ENCODE data around the gene SPEF1. TPM values are rescaled to one million over a fixed set of nuclear protein-coding genes. Genes with fewer than 3 reads are reported as not detected.

Gene SPEF1
- total and polyA plus RNA-seq, 9 donors, result 0.43 to 27.9 (median 1.0) TPM; not detected in 3

GRCh38 chr20:3753098-3753497 is 28.1 kb downstream of the SPEF1 start:
- Histone ChIP-seq H3K4me3 (no peak overlapping the region), H3K36me3 (no peaks in the 10 kb centered on the region), H3K27ac (no peak overlapping the region), H3K9me3 (no peaks in the 10 kb centered on the region), H3K27me3 (no peaks in the 10 kb centered on the region), H3K4me1 (ENCODE audit: insufficient read depth) (no peaks in the 10 kb centered on the region)
- DNase-seq, result peak; percentile 53 to 78 (median 68)
- 38 to 42% (median 41%) methylated on average over 4 of the region's 4 CpGs for WGBS, 3 donors
- intact Hi-C loops (cut with DNase I), result no loop called here
- TF ChIP-seq CTCF (IDR thresholded peaks at IDR 0.05) (peak; percentile 51 to 66 (median 53)), EP300 (IDR thresholded peaks at IDR 0.05) (no peak), POLR2A (IDR thresholded peaks at IDR 0.05) (peak; percentile 13)

GRCh38 chr20:3752386-3752759 is 28.9 kb downstream of the SPEF1 start:
- Histone ChIP-seq H3K4me1 (ENCODE audit: insufficient read depth) (no peaks in the 10 kb centered on the region), H3K27ac (no peak overlapping the region), H3K27me3 (no peaks in the 10 kb centered on the region), H3K4me3 (no peak overlapping the region), H3K9me3 (no peaks in the 10 kb centered on the region), H3K36me3 (no peaks in the 10 kb centered on the region)
- DNase-seq, result no peak
- intact Hi-C loops (cut with DNase I), result no loop called here
- WGBS, 3 donors, result 65 to 82% (median 66%) methylated on average over 13 of the region's 13 CpGs
- no peak for TF ChIP-seq CTCF (IDR thresholded peaks at IDR 0.05)
- no peak for TF ChIP-seq POLR2A (IDR thresholded peaks at IDR 0.05)
- TF ChIP-seq EP300 (IDR thresholded peaks at IDR 0.05), result no peak

- Histone ChIP-seq H3K9me3 (no peaks in the 10 kb centered on the region), H3K4me1 (ENCODE audit: insufficient read depth) (no peaks in the 10 kb centered on the region), H3K27me3 (no peaks in the 10 kb centered on the region), H3K36me3 (no peaks in the 10 kb centered on the region), H3K4me3 (no peak overlapping the region), H3K27ac (no peak overlapping the region)
- intact Hi-C loops (cut with DNase I), result no loop called here
- 76 to 80% (median 78%) methylated on average over 70 to 95 of the region's 95 CpGs for WGBS, 3 donors
- no peak for TF ChIP-seq EP300 (IDR thresholded peaks at IDR 0.05)
- TF ChIP-seq CTCF (IDR thresholded peaks at IDR 0.05), result no peak
- TF ChIP-seq POLR2A (IDR thresholded peaks at IDR 0.05), result no peak
- DNase-seq, result no peak
Observed at GRCh38 chr20:3751675-3752385, 29.4 kb downstream of the SPEF1 start.

- no peaks in the 10 kb centered on the region for H3K36me3 ChIP-seq
- 84 to 86% (median 85%) methylated on average over 29 to 31 of the region's 31 CpGs for WGBS, 3 donors
- intact Hi-C loops (cut with DNase I), result no loop called here
- no peaks in the 10 kb centered on the region for H3K4me1 ChIP-seq (ENCODE audit: insufficient read depth)
- H3K27ac ChIP-seq, result no peak overlapping the region
- DNase-seq, result no peak
- H3K27me3 ChIP-seq, result no peaks in the 10 kb centered on the region
- TF ChIP-seq CTCF (IDR thresholded peaks at IDR 0.05) (no peak), POLR2A (IDR thresholded peaks at IDR 0.05) (no peak), EP300 (IDR thresholded peaks at IDR 0.05) (no peak)
- no peak overlapping the region for H3K4me3 ChIP-seq
- H3K9me3 ChIP-seq, result no peaks in the 10 kb centered on the region
Observed at GRCh38 chr20:3751305-3751674, 30.0 kb downstream of the SPEF1 start.
